ENCODE data around the gene COLGALT1.

Gene COLGALT1

DNA sequence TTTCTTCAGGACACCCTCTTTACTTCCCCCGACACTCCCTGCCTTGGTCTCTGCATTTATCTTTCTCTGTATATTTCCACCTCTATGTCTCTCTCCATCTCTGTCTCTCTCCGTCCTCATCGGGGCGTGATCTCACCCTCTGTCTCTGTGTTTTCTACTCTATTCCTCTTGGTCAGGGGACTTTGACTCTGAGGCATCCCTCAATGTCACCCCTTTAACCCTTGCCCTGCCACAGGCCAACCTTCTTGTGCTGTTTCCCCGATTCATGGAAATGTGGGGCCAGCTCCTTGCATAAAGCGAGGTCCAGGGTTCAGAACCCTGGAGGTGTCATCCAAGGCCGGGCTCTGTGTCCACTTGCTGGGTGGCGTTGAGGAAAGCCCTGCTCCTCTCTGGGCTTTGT is 46.8 kb downstream of the COLGALT1 start:
- DNase-seq = no peak

DNA sequence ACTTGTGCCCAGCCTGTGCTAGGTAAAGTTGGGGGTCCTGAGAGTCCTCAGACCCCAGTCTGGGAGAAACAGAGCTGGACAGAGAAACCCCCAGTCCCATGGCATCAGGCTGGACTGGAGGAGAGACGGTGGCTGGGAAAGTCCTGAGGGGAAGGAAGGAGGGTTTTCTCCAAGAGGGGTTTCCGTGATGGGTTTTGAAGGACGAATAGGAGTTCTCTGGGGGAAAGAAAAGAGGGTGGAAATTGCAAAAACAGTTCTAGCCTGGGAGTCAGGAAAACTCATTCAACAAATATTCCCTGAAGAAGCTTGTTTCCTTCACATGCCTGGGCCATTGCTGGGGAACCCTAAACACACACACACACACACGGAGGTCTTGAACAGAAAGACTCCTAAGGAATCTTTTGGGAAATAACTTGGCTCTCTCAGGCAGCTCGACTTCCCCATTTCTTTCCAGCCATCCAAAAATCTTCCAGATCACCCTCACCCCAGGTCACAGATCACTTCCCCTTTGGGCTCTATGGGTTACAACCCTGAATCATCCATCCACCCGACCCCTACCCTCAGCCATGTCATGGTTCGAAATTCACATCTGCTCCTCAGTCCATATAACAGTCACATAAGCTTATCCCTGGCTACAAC is 47.5 kb downstream of the COLGALT1 start:
- no peak for DNase-seq

DNA sequence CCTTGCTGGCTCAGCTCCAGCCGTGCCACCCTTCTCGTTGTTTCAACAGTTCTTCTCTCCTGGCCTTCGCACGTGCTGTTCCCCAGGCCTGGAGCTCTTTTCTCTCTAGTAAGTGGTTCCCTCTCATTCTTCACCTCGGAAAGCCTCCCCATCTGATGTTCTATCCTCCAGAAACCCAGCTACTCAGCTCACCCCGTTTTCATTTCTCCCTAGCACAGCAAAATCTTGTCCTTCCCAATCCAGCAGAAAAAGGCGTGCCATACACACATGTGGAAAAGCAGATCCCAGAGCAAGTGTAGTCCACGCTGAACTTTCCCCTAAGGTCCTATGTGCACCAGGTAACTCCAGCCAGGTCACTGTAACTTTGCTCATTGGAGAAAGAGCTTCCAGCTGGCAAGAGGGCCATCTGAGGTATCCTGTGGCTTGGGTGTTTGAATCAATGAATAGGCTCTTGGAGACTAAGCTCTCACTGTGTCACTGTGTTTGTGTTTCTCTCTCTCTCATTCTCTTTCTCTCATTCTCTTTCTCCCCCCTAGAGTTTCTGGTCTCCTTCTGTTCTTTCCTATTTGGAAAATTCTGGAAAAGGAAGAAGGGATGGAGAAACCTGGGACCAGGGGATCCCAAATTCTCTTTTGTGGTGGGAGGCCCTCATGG is 49.0 kb downstream of the COLGALT1 start:
- DNase-seq = no peak

DNA sequence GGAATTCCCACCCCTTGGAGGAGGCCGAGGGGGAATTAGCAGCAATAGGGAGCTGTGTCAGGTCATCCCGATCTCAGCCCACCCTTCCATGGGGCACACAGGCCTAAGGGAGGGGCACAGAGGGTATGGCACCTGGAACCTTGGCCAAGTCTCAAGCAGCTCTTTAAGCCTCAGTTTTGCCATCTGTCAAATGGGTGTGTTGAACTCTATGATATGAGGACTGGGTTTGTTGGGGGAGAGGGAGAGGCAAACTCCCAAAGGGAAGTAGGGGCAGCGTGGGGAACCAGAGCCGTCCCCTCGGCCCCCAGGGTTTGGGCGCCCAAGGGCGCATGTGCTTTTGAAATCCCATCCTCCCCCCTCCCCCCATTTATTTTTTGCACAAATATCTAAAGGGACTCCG is 49.7 kb downstream of the COLGALT1 start:
- DNase-seq = no peak

DNA sequence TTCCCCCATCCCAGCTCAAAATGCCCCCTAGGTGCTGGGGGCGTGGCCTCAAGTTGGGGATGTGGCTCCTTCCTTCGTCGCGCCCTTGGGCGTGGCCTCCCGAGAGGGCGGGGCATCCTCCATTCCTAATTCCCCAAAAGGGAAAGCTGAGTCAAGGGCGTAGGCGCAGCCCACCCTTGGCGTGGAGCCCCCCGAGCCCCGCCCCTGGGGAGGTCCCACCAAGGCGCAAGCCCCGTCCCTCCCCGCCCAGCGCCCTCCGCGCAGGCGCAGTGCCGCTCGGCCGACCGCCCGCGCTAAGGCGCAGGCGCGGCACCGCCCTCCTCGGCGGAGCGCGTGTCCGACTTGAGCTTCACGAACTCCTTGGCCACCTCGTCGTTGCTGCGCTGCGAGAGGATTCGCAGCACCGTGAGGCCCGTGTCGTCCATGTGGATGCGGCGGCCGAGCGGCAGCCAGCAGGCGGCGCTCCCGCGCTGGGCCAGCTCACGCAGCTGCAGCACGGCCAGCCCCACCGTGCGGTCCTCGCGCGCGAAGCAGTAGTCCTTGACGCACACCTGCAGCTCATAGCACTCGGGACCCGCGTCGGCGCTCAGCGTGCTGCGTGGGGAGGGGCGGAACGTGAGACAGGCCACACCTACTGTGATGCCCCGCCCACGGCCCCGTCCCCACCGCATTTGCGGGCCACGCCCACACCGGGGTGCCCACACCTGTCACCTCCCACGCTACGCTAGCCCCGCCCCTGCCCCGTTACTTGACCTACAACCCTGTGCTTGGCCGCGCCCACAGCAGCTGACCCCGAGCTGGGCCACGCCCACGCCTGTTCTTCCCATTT is 50.5 kb downstream of the COLGALT1 start:
- DNase-seq = peak; percentile 78 to 85

DNA sequence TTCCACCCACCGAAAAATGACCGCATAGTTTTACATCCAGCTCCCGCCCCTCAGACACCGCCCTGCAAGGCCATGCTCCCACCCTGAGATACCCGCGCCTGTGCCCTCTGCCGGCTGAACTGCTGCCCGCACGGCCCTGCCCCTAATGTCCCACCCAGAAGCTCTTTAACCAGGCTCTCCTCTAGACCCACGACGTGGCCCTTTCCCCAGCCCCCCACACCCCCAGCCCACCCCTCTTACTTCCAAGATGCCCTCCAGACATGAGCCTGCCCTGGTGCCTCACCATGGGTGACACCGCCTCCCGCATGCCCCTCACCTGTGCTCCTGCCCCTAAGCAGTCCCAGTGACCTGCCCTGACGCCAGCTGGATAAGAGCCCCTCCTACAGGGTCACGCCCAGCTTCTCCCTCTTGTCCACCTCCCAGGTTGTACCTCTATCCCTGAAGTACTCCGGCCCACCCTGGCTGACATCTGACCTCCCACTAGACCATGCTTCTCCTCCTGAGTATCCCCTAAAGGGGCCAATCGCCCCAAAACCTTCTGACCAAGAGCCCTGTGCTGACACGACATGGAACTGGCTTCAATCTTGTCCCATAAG is 51.2 kb downstream of the COLGALT1 start:
- DNase-seq = no peak

DNA sequence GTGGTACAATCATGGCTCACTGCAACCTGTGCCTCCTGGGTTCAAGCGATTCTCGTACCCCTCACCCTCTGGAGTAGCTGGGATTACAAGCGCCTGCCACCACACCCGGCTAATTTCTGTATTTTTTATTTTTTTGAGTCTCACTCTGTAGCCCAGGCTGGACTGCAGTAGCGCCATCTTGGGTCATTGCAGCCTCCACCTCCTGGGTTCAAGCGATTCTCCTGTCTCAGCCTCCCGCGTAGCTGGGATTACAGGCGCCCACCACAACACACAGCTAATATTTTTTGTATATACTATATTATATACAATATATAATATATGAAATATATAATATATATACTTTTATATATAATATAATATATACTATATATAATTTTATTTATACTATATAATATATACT is 52.5 kb downstream of the COLGALT1 start:
- no peak for DNase-seq

DNA sequence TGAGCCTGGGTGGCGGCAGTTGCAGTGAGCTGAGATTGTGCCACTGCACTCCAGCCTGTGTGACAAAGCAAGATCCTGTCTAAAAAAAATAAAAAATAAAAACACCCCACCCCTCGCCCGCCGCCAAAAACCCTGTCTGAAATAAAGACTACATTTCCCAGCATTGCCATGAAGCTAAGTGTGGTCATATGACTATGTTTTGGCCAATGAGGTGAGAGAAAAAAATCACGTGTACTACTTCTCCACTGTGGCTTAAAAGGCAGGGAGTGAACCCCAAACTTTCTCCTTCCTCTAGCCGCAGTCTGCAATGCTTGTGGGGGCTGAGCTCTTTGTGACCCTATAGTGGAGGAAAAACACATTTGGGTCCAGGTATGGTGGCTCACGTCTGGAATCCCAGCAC is 54.9 kb downstream of the COLGALT1 start:
- DNase-seq = no peak

DNA sequence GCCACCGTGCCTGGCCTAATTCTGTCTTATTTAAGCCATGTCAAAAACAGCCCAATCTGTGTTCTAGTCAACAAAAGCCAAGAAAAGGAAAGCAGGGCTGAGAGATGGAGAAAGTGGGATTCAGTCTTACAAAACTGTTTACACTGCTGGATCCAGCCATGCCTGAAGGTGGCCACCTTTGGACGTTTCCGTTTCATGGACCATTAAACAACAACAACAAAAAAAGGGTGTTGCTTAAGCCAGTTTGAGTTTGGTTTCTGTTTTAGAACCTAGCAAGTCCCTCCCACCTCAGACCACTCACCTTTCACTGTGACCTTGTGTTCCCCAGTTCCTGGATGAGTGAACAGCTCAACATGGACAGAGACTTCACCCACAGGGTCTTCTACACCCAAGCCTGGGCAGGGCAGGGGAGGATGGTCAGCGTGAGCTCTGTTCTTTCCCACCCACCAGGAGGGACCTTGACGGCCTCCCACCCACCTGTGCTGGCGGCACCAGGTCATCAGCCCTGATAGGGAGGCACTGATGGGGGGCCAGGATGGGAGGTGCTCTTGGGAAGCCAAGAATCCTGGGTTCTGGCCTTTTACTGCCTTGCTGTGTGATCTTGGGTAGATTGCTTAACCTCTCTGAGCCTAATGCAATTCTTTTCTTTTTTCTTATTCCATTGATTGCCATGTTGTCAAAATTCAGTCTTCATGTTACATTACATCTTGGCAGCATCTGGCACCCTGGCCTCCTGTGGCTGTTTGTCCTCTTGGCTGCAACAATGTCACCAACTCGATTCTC is 56.2 kb downstream of the COLGALT1 start:
- DNase-seq = no peak

DNA sequence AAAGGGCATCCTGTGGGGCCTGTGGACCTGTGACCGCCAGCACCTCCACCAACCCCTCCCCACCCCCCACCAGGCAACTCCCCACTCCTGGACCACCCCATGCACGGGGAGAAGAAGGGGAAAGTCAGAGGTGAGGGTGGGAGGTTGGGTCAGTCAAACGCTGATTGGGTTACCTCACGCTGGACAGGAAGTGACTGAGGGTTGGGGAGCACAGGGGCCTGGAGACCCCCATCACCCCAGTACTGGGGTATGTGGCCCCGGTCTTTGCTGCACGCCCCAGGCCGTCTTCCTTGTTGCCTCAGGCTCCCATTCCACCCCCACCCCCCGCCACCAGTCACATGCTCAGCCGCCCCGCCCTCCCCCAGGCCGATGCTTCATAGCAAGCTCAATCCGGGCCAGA is 59.0 kb downstream of the COLGALT1 start:
- no peak for DNase-seq

DNA sequence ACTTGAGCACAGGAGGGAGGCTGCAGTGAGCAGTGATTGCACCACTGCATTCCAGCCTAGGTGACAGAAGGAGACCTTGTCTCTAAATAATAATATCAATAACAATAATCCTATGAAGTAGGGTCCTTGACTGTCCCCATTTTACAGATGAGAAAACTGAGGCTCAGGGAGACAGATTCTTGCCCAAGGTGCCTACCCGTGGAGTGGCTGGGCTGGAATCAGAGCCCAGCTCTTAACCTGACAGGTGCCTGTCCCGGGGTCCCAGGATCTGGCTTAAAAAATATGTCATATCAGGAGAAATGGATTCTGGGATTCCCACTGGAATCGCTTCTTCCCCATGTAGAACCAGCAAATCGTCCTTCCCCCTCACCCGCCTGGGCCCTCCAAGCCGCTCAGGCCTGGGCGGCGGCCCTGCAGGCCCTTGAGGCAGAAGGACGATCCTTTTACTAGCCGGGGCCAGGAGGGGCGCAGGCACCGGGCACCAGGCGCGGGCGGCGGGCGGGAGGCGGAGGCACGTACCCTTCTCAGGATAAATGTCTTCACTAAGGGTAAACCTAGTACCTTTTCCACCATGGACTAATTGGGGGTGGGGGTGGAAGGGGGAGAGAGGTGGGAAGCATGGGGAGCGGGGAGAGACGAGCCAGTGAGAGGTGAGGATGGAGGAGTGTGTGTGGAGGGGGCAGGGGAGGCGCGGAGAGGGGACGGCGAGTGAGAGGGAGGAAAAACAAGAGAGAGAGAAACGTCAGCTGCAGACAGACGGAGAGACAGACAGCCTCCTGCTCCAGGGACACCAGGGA is 60.6 kb downstream of the COLGALT1 start:
- no peak for DNase-seq

DNA sequence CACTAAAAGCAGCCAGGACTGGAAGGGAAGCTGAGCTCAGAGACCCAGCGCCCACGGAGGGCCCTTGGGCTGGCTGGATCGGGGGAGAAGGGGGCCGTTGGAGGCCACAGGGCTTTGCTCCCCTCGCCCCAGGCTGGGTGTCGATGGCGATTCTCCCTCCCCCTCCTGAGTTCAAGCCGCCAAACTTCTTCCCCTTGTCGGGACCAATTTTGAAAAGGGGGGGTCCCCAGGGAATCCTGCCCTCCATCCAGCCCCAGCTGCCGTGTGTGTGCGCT is 61.2 kb downstream of the COLGALT1 start:
- no peak for DNase-seq

DNA sequence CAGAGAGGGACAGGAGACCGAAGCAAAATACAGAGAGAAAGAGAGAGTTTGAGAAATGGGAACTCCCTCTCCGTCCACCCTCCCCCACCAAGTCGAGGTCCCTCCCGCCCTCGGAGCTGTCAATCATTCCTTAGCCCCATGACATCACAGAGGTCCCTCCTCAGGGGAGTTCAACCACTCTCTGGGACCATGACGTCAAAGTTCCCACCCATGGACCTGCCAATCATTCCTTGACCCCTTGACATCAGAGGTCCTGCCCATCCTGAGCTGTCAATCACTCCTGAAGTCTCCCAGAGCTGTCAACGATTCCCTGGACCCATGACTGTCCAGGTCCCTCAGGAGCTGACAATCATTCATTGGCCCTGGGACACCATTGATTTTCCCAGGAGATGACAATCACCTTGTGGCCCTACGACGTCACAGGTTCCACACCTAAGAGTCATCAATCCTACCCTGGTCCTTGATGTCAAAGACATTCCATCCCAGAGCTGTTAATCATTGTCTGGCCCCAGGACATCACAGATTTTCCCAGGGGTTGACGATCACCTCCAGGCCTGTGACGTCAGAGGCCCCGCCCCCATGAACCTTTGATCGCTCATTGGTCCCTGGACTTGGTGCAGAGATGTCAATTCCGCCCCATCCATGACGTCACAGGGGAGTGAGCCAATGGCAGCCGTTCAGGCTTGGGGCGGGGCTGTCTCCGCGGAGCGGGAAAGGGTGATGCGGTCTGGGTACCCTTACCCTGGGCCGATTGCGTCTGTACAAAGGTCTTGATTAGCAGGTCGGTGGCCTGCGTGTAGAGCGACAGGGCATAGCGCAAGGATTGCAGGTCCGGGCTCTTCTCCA is 61.7 kb downstream of the COLGALT1 start:
- peak in 1 of 2 donors; percentile 23 for DNase-seq

DNA sequence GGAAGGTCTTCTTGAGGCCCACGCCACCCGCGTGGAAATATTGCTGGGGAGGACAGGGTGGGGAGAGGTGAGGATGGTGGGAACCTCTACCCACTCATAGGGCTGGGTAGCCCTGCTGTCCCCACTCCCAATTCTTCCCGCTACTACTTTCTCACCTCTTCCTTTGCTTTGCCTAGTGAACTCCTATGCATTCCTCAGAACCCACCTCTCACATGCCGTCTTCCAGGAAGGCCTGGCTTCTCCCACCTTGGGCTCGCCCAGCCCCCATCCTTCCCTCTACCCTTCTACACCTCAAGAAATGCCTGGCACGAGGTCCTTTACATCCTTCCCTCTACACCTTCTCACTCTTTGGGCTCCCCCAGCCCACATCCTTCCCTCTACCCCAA is 62.4 kb downstream of the COLGALT1 start:
- DNase-seq = no peak

DNA sequence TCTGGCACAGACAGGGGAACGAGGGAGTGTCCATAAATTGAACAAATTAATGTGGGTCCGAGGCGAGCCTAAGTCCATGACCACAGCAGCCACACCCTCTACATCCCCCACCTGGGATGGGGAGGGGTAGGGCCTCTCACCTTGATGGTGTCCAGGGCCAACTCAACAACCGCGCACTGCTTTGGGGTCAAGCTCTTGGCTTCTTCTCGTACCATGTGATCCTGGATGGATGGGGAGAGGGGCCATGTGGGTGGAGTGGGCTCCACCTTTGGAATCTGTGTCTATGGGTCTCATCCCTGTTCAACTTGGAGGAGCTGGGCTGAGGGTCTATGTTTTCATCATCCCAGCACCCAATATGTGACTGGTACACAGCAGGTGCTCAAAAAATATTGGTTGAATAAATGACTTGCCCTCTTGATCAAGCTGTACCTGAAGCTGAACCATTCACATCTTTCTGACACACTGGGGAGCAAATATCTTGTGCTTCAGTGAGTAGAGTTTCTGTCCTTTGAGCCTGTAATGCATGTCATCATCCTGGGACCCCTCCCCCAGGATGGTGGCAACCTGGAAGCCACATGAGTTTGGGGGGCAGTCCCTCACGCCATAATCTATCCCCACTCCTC is 62.9 kb downstream of the COLGALT1 start:
- DNase-seq = no peak

DNA sequence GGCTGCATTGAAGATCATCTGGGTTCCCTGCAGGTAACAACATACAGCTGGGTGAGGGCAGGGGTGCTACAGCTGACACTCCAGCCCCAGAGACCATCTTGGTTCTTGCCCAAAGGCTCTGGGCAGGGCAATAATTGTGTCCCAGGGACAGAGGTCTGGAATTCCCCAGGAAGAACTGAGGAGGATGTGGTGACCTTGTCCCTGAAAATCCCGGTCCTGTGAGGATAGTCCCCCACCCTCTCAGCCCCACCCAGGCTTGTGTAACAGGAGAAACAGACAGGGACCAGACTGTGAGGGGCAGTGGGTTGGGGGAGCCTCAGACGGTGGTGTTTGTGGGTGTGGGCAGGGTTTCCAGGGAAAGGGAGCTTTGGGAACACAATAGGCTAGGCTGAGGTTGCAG is 63.5 kb downstream of the COLGALT1 start:
- no peak for DNase-seq

DNA sequence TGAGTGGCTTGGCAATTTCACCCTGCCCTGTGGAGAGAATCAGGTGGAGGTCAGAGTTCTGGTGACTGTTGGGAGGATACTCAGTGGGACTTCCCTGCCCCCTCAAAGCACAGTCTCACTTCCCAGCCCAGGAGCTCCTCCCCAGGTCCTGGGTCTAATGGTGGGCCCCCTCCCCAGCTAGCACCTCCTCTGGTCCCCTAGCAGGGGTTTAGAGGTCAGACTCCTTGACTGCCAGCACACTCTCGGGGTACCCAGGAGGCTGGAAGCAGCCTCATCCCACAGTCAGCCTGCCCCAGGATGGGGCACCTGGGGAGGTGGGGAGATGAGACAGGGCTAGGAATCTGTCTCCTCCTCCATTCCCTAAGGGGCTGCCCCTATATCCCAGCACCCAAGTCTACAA is 65.2 kb downstream of the COLGALT1 start:
- no peak for DNase-seq

DNA sequence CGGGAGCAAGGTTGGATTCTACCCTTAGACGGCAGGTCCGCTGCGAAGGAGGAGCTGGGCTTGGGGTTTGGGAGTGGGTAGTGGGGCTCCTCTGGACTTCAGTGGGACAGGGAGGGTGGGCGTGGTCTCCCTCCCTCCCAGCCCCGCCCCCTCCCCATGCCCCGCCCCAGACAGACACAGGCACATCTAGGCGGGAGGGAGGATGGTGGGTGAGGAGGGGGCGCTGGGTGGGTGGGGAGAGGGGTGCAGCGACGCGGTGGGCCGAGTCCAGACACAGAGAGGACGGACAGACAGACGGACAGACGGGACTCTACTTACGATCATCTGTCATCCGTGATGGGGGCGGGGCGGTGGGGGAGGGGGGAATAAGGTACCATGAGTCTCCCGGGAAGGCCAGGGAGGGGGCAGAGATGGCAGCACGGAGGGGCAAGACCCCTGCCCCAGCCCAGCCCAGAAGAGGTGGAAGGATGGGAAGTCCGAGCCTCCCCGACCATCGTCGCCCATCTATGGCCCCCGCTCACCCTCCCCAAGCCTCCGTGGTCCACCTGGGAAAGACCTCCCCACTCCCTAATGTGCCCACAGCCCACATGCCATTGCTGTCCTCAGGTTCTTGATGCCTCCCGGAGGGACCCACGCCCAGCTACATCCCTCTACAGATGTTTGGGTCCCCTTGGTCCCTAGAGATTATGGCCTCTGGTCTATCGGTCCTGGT is 67.9 kb downstream of the COLGALT1 start:
- DNase-seq = no peak

DNA sequence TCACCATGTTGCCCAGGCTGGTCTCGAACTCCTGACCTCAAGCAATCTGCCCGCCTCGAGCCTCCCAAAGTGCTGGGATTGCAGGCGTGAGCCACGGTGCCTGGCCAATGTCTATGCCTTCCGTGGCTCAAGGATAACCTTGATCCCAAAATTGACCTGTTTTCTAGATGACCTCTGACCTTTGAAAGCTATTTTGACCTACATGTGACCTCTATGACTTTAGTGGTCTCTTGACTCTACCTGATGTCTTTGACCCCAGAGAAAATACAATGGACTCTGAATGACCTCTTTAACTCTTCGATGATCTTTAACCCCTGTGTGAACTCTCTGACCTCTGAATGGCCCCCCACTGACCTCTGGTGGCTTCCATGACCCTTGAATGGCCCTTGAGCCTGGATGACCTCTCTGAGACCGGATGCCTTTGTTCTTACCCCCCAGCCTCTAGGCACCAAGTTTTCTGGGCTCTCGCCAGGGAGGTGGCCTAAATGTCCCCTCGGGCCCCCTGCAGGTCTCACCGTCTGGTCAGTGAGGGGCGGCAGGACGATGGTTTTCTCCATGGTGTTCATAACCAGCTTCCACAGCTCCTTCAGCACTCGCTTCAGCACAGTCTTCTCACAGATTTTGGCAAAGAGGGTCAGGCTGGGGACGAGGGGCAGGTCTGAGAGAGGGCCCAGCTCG is 69.0 kb downstream of the COLGALT1 start:
- no peak for DNase-seq

DNA sequence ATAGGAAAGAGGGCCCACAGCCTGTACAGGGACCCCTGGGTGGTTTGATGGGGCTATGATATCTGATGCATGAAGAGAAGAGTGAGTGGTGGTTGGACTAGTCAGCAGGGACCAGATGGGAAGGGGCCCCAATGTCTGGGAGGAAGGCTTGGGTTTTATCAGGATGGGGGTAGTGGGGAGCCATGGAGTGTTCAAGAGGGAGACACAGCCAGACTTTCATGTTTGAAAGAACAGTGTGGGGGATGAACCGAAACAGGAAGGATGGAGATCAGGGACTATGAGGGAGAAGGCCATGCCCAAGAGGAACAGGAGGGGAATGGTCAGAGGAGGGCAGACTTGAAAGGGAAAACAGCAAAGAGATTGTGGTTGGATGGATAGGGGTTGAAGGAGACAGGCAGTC is 69.6 kb downstream of the COLGALT1 start:
- DNase-seq = no peak
